HepG2 (cell line): ENCODE measurements around the gene KTI12. TPM values are rescaled to one million over a fixed set of nuclear protein-coding genes. Genes with fewer than 3 reads are reported as not detected.

Experiments
- ARHGAP35 ChIP-seq: sonication (generic); formaldehyde crosslinking; IDR thresholded peaks from 2 replicates; pipeline ENCODE4 v1.9.0; 2022; ENCODE audit warnings: mild to moderate bottlenecking, inconsistent platforms, moderate library complexity, missing genetic modification reagents, borderline replicate concordance
- ARNT ChIP-seq: fragments of 450-650 bp; IDR thresholded peaks from 2 replicates; pipeline ENCODE4 v1.6.1; 2017
- BRD4 ChIP-seq: sonication (generic); formaldehyde crosslinking; IDR thresholded peaks from 2 replicates; pipeline ENCODE4 v1.4.0; 2020; ENCODE audit warnings: missing genetic modification reagents
- CCAR2 ChIP-seq: fragments of 200-400 bp; formaldehyde crosslinking; optimal IDR thresholded peaks from 2 replicates; pipeline ENCODE3; 2018; ENCODE audit warnings: low read depth, mild to moderate bottlenecking, low read length, moderate library complexity
- CEBPB ChIP-seq: IDR thresholded peaks from 2 replicates; pipeline ENCODE4 v1.6.1; 2011; ENCODE audit warnings: low read depth, low read length, improper control_type of control experiment, borderline replicate concordance
- DPF2 ChIP-seq: sonication (generic); formaldehyde crosslinking; IDR thresholded peaks from 2 replicates; pipeline ENCODE4 v1.4.0; 2020; ENCODE audit warnings: mild to moderate bottlenecking, low read depth, missing genetic modification reagents, borderline replicate concordance
- GTF3A ChIP-seq: sonication (generic); formaldehyde crosslinking; conservative IDR thresholded peaks from 2 replicates; pipeline ENCODE4 v1.4.0; 2020; ENCODE audit warnings: mild to moderate bottlenecking, missing genetic modification reagents
- KDM1A ChIP-seq: IDR thresholded peaks from 2 replicates; pipeline ENCODE4 v1.6.1; 2016; ENCODE audit warnings: missing compliant biosample characterization
- KLF9 ChIP-seq: IDR thresholded peaks from 2 replicates; pipeline ENCODE4 v1.6.1; 2016; ENCODE audit warnings: low read depth
- MTA1 ChIP-seq: sonication (generic); formaldehyde crosslinking; IDR thresholded peaks from 2 replicates; pipeline ENCODE4 v1.4.0; 2020; ENCODE audit warnings: missing genetic modification reagents, mild to moderate bottlenecking, borderline replicate concordance
- RFX3 ChIP-seq: IDR thresholded peaks from 2 replicates; pipeline ENCODE4 v1.6.1; 2016; ENCODE audit warnings: missing biosample characterization, missing genetic modification reagents
- RFXAP ChIP-seq: sonication (generic); formaldehyde crosslinking; IDR thresholded peaks from 2 replicates; pipeline ENCODE4 v1.4.0; 2020; ENCODE audit warnings: missing genetic modification reagents, borderline replicate concordance
- RORA ChIP-seq: sonication (generic); formaldehyde crosslinking; IDR thresholded peaks from 2 replicates; pipeline ENCODE4 v1.5.0; 2020; ENCODE audit warnings: mild to moderate bottlenecking, missing genetic modification reagents, moderate library complexity
- SALL1 ChIP-seq: sonication (generic); formaldehyde crosslinking; IDR thresholded peaks from 2 replicates; pipeline ENCODE4 v1.8.0; 2022; ENCODE audit warnings: mild to moderate bottlenecking, missing genetic modification reagents
- SMAD1 ChIP-seq: sonication (generic); formaldehyde crosslinking; IDR thresholded peaks from 2 replicates; pipeline ENCODE4 v1.4.0; 2020; ENCODE audit warnings: missing genetic modification reagents, low read depth, mild to moderate bottlenecking, borderline replicate concordance
- SMAD3 ChIP-seq: sonication (generic); formaldehyde crosslinking; IDR thresholded peaks from 2 replicates; pipeline ENCODE4 v1.4.0; 2020; ENCODE audit warnings: missing genetic modification reagents
- TBX3 ChIP-seq: fragments of 450-650 bp; IDR thresholded peaks from 2 replicates; pipeline ENCODE4 v1.6.1; 2017; ENCODE audit warnings: antibody characterized with exemption, mild to moderate bottlenecking, inconsistent platforms, borderline replicate concordance
- ZKSCAN5 ChIP-seq: sonication (generic); formaldehyde crosslinking; IDR thresholded peaks from 2 replicates; pipeline ENCODE4 v1.5.1; 2020; ENCODE audit warnings: mild to moderate bottlenecking, missing genetic modification reagents
- ZNF143 ChIP-seq: sonication (generic); formaldehyde crosslinking; IDR thresholded peaks from 2 replicates; pipeline ENCODE4 v1.4.0; 2020; ENCODE audit warnings: missing genetic modification reagents
- ZNF20 ChIP-seq: sonication (generic); formaldehyde crosslinking; IDR thresholded peaks from 2 replicates; pipeline ENCODE4 v1.4.0; 2020; ENCODE audit warnings: mild to moderate bottlenecking, moderate library complexity, missing genetic modification reagents
- ZNF224 ChIP-seq: sonication (generic); formaldehyde crosslinking; IDR thresholded peaks from 2 replicates; pipeline ENCODE4 v1.5.0; 2020; ENCODE audit warnings: mild to moderate bottlenecking, missing genetic modification reagents
- ZNF337 ChIP-seq: sonication (generic); formaldehyde crosslinking; IDR thresholded peaks from 2 replicates; pipeline ENCODE4 v1.5.1; 2020; ENCODE audit warnings: missing genetic modification reagents, low read depth, mild to moderate bottlenecking, borderline replicate concordance
- ZNF563 ChIP-seq: sonication (generic); formaldehyde crosslinking; IDR thresholded peaks from 2 replicates; pipeline ENCODE4 v1.8.0; 2022; ENCODE audit warnings: mild to moderate bottlenecking, moderate library complexity, missing genetic modification reagents
- ZNF570 ChIP-seq: sonication (generic); formaldehyde crosslinking; IDR thresholded peaks from 2 replicates; pipeline ENCODE4 v1.4.0; 2020; ENCODE audit warnings: mild to moderate bottlenecking, missing genetic modification reagents, borderline replicate concordance
- ZNF589 ChIP-seq: sonication (generic); formaldehyde crosslinking; conservative IDR thresholded peaks from 2 replicates; pipeline ENCODE4 v1.8.0; 2022; ENCODE audit warnings: mild to moderate bottlenecking, moderate library complexity, missing genetic modification reagents
- ZNF678 ChIP-seq: sonication (generic); formaldehyde crosslinking; IDR thresholded peaks from 2 replicates; pipeline ENCODE4 v1.4.0; 2020; ENCODE audit warnings: mild to moderate bottlenecking, missing genetic modification reagents
- ZNF83 ChIP-seq: sonication (generic); formaldehyde crosslinking; IDR thresholded peaks from 2 replicates; pipeline ENCODE4 v1.4.0; 2020; ENCODE audit warnings: missing genetic modification reagents, mild to moderate bottlenecking, borderline replicate concordance
- ZZZ3 ChIP-seq: sonication (generic); formaldehyde crosslinking; IDR thresholded peaks from 2 replicates; pipeline ENCODE4 v1.4.0; 2020; ENCODE audit warnings: missing genetic modification reagents, mild to moderate bottlenecking, borderline replicate concordance
- polyA plus RNA-seq, 8 experiments: library from polyadenylated mRNA; depleted of rRNA in 3 of 8; stranded (reverse) in 7 of 8; unstranded in 1 of 8; fragments of >200 nt; fragmentation: Illumina TruSeq in 4 of 8; extraction: Trizol in 4 of 8; gene quantifications; 2 replicates each; pipeline versions ENCODE4 v1.2.1 to v1.2.3, GENCODE V29; 2011 to 2016; ENCODE audit warnings: low read depth in 4 of 8, missing spikeins in 1 of 8, mixed read lengths in 1 of 8; ENCODE audit not compliant: insufficient read depth in 1 of 8
- total RNA-seq, 5 experiments: library from RNA; depleted of rRNA; stranded (reverse); fragments of >200 nt; fragmentation: Illumina TruSeq; extraction: Trizol; gene quantifications; 2 replicates each; pipeline ENCODE4 v1.2.3, GENCODE V29; 2016; ENCODE audit warnings: low read depth in 1 of 5
- TF ChIP-seq, protein P1 (sequence below): sonication (generic); formaldehyde crosslinking; IDR thresholded peaks from 2 replicates; pipeline ENCODE4 v1.8.1; 2023; ENCODE audit warnings: mild to moderate bottlenecking, moderate library complexity, missing genetic modification reagents
- TF ChIP-seq, protein P2 (sequence below): sonication (generic); formaldehyde crosslinking; IDR thresholded peaks from 2 replicates; pipeline ENCODE4 v1.5.0; 2020; ENCODE audit warnings: mild to moderate bottlenecking, missing genetic modification reagents, moderate library complexity
- TF ChIP-seq, protein P3 (sequence below): IDR thresholded peaks from 2 replicates; pipeline ENCODE4 v1.6.1; 2016; ENCODE audit warnings: low read depth, borderline replicate concordance

The KTI12 gene
- total and polyA plus RNA-seq, 2 of the 13 experiments (the other 11 are each of a cell fraction or from before 2014, with no cell fraction given) = 7.4 to 10.2 TPM

DNA sequence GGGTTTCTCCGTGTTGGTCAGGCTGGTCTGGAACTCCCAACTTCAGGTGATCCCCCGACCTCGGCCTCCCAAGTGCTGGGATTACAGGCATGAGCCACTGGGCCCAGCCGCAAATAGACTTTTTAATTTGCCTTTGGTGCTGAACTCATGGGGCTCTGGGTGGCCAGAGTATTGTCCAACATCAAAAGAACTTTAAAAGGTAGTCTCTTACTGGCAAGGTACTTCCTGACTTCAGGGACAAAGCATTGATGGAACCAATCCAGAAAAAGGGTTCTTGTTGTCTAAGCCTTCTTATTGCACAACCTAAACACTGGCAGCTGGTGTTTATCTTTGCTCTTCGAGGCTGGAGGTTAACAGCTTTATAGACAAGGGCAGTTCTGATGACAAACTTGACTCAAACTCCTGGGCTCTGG, 3.8 kb upstream of the KTI12 start (continued):
- TF ChIP-seq ZNF143 (CRISPR knock-in tag) (no peak; the same call in 1 of the 2 replicates), CEBPB (peak; percentile 98), ZNF563 (CRISPR knock-in tag) (no peak), DPF2 (CRISPR knock-in tag) (peak; percentile 95), ZKSCAN5 (CRISPR knock-in tag) (no peak), BRD4 (CRISPR knock-in tag) (peak; percentile 59; the same call in 1 of the 2 replicates), ZNF337 (0 out of 2 replicates have a peak, but pooled peaks have one; percentile 51), ARHGAP35 (CRISPR knock-in tag) (no peak), ZNF570 (CRISPR knock-in tag) (no peak), RFX3 (no peak), KDM1A (CRISPR knock-in tag) (peak; percentile 86), SALL1 (CRISPR knock-in tag) (peak; percentile 89), ARNT (no peak), ZZZ3 (CRISPR knock-in tag) (no peak), KLF9 (CRISPR knock-in tag) (no peak), ZNF589 (CRISPR knock-in tag) (no peak), ZNF83 (no peak), MTA1 (CRISPR knock-in tag) (peak; percentile 62), ZNF678 (CRISPR knock-in tag) (no peak), ZNF224 (CRISPR knock-in tag) (0 out of 2 replicates have a peak, but pooled peaks have one; percentile 43), CCAR2 (no peak), SMAD3 (CRISPR knock-in tag) (peak; percentile 95), RORA (CRISPR knock-in tag) (no peak), GTF3A (CRISPR knock-in tag) (no peak), SMAD1 (CRISPR knock-in tag) (no peak), TBX3 (peak; percentile 72), RFXAP (peak; percentile 82; the same call in 1 of the 2 replicates), ZNF20 (CRISPR knock-in tag) (no peak)
- TF ChIP-seq, protein P1, sequence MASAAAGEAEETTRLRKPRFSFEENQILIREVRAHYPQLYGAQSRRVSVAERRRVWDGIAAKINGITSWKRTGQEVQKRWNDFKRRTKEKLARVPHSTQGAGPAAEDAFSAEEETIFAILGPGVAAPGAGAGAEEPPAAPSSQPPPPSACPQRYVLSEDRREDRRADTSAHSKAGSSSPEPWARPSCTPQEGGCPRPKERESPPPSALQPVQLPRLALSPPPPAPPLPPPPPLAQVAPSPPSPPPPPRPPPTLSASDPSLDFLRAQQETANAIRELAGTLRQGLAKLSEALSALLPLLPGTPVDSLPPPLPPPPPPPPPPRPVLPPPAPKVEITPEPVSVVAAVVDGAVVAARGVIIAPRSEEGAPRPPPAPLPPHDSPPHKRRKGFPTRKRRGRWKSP (CRISPR knock-in tag) = 0 out of 2 replicates have a peak, but pooled peaks have one; percentile 68
- TF ChIP-seq, protein P2, sequence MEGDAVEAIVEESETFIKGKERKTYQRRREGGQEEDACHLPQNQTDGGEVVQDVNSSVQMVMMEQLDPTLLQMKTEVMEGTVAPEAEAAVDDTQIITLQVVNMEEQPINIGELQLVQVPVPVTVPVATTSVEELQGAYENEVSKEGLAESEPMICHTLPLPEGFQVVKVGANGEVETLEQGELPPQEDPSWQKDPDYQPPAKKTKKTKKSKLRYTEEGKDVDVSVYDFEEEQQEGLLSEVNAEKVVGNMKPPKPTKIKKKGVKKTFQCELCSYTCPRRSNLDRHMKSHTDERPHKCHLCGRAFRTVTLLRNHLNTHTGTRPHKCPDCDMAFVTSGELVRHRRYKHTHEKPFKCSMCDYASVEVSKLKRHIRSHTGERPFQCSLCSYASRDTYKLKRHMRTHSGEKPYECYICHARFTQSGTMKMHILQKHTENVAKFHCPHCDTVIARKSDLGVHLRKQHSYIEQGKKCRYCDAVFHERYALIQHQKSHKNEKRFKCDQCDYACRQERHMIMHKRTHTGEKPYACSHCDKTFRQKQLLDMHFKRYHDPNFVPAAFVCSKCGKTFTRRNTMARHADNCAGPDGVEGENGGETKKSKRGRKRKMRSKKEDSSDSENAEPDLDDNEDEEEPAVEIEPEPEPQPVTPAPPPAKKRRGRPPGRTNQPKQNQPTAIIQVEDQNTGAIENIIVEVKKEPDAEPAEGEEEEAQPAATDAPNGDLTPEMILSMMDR (CRISPR knock-in tag) = no peak
- TF ChIP-seq, protein P3, sequence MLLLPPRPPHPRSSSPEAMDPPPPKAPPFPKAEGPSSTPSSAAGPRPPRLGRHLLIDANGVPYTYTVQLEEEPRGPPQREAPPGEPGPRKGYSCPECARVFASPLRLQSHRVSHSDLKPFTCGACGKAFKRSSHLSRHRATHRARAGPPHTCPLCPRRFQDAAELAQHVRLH = peak; percentile 82; the same call in 1 of the 2 replicates
